Measurements from ENCODE around the gene AURKB.

DNA sequence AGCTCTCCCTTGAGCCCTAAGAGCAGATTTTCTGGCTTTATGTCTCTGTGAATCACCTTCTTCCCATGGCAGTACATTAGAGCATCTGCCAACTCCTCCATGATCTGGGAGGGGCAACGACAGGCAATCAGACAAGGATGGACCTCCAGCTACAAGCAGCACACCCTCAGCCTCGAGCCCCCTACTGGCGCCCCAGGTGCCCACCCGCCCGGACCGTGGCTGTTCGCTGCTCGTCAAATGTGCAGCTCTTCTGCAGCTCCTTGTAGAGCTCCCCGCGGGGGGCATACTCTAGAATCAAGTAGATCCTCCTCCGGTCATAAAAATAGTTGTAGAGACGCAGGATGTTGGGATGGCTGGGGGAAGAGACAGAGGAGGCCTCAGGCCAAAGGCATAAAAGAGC lies 3.8 kb downstream of the AURKB start:
- TF ChIP-seq, protein P1, sequence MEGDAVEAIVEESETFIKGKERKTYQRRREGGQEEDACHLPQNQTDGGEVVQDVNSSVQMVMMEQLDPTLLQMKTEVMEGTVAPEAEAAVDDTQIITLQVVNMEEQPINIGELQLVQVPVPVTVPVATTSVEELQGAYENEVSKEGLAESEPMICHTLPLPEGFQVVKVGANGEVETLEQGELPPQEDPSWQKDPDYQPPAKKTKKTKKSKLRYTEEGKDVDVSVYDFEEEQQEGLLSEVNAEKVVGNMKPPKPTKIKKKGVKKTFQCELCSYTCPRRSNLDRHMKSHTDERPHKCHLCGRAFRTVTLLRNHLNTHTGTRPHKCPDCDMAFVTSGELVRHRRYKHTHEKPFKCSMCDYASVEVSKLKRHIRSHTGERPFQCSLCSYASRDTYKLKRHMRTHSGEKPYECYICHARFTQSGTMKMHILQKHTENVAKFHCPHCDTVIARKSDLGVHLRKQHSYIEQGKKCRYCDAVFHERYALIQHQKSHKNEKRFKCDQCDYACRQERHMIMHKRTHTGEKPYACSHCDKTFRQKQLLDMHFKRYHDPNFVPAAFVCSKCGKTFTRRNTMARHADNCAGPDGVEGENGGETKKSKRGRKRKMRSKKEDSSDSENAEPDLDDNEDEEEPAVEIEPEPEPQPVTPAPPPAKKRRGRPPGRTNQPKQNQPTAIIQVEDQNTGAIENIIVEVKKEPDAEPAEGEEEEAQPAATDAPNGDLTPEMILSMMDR (IDR thresholded peaks at IDR 0.05): no peak
- TF ChIP-seq POLR2A (IDR thresholded peaks at IDR 0.05): no peak

All from testis (tissue), 2 donors.